IPS-15b (cell line): ENCODE data around the gene SKI.

Source experiments
- H3K27me3 ChIP-seq: one replicate; pipeline ENCODE4 v1.6.1; 2013; ENCODE audit warnings: low read length; ENCODE audit not compliant: control insufficient read depth, insufficient read depth
- H3K36me3 ChIP-seq: one replicate; pipeline ENCODE4 v1.6.1; 2013; ENCODE audit warnings: low read length; ENCODE audit not compliant: control insufficient read depth, insufficient read depth
- H3K4me1 ChIP-seq: one replicate; pipeline ENCODE4 v1.6.1; 2013; ENCODE audit warnings: mild to moderate bottlenecking, low read length; ENCODE audit not compliant: control insufficient read depth, insufficient read depth
- H3K4me3 ChIP-seq: one replicate; pipeline ENCODE4 v1.5.1; 2013; ENCODE audit warnings: low read depth, low read length
- H3K9ac ChIP-seq: one replicate; pipeline ENCODE4 v1.6.1; 2013; ENCODE audit warnings: low read depth, mild to moderate bottlenecking, low read length
- H3K9me3 ChIP-seq: one replicate; pipeline ENCODE4 v1.6.1; 2013; ENCODE audit warnings: mild to moderate bottlenecking, low read length; ENCODE audit not compliant: control insufficient read depth, insufficient read depth

The SKI gene

GRCh38 chr1:2196901-2197638, 31.0 kb upstream of the SKI start:
- no peak overlapping the region for H3K4me3 ChIP-seq
- no peaks in the 10 kb centered on the region for H3K9me3 ChIP-seq
- H3K4me1 ChIP-seq: no peaks in the 10 kb centered on the region
- no peaks in the 10 kb centered on the region for H3K27me3 ChIP-seq
- no peak overlapping the region for H3K9ac ChIP-seq
- peaks cover 10% of the 10 kb centered on the region for H3K36me3 ChIP-seq

GRCh38 chr1:2197707-2198165, 30.4 kb upstream of the SKI start:
- Histone ChIP-seq H3K9ac (no peak overlapping the region), H3K36me3 (peaks cover 5% of the 10 kb centered on the region), H3K27me3 (no peaks in the 10 kb centered on the region), H3K9me3 (no peaks in the 10 kb centered on the region), H3K4me1 (no peaks in the 10 kb centered on the region), H3K4me3 (no peak overlapping the region)

DNA sequence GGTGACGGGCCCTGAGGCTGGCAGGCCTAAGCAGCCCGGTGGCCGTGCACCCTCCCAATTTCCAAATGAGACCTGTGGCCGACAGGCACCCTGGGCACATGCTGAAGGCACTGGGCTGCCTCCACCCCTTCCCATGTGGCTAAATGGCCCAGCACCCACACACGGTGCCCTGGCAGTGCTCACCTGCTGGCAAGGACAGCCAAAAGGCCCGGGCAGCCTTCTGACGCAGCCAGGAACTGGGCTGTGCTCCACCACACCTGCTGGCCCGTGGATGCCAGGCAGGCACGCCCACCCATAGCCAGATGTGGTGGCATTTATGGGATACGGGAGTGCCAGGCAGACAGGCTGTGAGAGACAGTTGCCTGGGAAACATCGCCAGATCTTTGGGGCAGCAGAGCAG, 29.5 kb upstream of the SKI start:
- Histone ChIP-seq H3K4me3 (no peak overlapping the region), H3K4me1 (no peaks in the 10 kb centered on the region), H3K36me3 (peaks cover 2% of the 10 kb centered on the region), H3K9ac (peak overlapping the region; percentile 8), H3K27me3 (no peaks in the 10 kb centered on the region), H3K9me3 (no peaks in the 10 kb centered on the region)

- H3K27me3 ChIP-seq: no peaks in the 10 kb centered on the region
- no peak overlapping the region for H3K9ac ChIP-seq
- H3K9me3 ChIP-seq: no peaks in the 10 kb centered on the region
- peaks cover 2% of the 10 kb centered on the region for H3K4me1 ChIP-seq
- H3K4me3 ChIP-seq: peak overlapping the region; percentile 51
- no peaks in the 10 kb centered on the region for H3K36me3 ChIP-seq
These were observed 28.9 kb upstream of the SKI start for GRCh38 chr1:2199042-2199810.

DNA sequence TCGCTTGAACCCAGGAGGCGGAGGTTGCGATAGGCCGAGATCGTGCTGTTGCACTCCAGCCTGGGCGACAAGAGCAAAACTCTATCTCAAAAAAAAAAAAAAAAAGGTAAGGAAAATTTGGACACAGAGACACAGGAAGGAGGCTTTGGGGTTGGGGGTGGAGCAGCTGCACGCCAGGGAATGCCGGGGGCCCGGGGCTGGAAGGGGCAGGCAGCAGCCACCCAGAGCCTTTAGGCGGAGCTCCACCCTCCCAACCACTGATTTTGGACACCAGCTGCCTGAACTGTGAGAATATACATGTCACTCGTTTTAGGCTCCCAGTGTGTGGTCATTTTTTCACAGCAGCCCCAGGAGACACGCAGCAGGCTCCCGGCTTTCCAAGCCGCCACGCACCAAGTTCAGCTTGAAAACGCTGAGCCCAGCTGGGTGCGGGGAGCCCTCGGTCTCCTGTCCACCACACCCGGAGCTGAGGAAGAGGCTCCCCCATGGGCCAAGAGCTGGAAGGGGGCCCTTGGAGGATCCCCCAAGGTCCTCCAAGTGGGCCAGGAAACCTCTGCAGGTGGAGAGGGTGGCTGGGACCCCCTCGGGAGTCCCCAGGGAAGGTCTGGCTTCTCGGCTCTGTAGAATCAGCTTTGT, 27.7 kb upstream of the SKI start:
- no peaks in the 10 kb centered on the region for H3K27me3 ChIP-seq
- no peaks in the 10 kb centered on the region for H3K9me3 ChIP-seq
- no peak overlapping the region for H3K9ac ChIP-seq
- H3K4me1 ChIP-seq: peaks cover 2% of the 10 kb centered on the region
- H3K36me3 ChIP-seq: no peaks in the 10 kb centered on the region
- H3K4me3 ChIP-seq: no peak overlapping the region

GRCh38 chr1:2201062-2201461, 27.1 kb upstream of the SKI start:
- H3K4me1 ChIP-seq: peaks cover 2% of the 10 kb centered on the region
- no peak overlapping the region for H3K9ac ChIP-seq
- no peaks in the 10 kb centered on the region for H3K9me3 ChIP-seq

DNA sequence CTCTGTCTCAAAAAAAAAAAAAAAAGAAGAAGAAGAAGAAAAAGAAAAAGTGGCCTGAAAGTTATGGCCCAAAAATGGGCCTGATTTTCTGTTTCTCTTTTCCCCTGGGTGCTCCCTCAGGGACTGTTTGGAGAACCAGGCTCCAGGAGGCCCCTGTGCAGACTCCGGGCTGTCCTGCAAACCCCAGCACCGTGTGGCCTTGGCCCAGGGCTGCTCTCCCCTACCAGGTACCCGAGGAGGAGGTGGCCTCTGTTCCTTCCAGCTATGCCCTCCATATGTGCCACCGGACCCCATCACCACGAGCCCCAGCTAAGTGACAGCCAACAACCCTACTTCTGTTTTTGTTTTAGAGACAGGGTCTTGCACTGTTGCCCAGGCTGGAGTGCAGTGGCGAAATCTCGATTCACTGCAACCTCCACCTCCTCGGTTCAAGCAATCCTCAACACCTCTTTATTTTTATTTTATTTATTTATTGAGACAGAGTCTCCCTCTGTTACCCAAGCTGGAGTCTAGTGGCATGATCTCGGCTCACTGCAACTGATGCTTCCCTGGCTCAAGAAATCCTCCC, 26.0 kb upstream of the SKI start:
- Histone ChIP-seq H3K4me3 (no peak overlapping the region), H3K9ac (no peak overlapping the region), H3K27me3 (no peaks in the 10 kb centered on the region), H3K4me1 (peaks cover 2% of the 10 kb centered on the region), H3K36me3 (no peaks in the 10 kb centered on the region), H3K9me3 (no peaks in the 10 kb centered on the region)

More at GRCh38 chr1:2201062-2201461, 27.1 kb upstream of the SKI start:
- Histone ChIP-seq H3K27me3 (no peaks in the 10 kb centered on the region), H3K36me3 (no peaks in the 10 kb centered on the region), H3K4me3 (no peak overlapping the region)

DNA sequence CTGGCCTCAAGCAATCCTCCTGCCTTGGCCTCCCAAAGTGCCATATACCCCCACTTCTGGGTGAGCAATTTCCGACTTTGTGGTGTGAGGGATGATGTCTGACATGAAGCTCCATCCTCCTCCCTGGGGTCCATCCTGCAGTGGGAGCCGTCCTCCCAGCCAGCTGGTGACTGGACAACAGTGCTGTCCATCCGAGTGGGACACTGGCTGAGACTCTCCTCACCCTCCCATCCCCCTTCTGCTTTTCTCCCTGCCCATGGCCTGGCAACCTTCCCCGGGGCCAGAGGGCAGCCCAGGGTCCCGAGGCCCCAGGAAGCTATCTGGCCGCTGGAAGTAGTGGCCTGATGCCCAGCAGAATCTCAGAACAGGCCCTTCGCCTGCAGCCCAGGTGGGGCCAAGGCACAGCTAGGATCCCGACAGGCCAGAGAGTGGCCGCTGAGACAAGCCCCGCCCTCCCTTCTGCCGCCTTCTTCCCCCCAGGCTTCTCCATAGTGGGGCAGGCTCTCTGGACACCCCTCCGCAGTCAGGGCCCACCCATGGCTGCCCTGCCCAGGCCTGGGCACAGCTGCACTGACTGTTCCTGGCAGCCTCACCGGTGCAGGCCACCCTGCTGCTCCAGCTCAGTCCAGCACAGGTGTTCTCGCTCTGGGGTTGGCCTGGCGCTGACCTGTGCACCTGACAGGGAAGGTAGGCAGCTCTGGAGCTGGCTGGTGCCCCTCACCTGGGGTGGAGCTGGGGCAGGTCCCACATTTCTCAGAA, 25.1 kb upstream of the SKI start:
- Histone ChIP-seq H3K9me3 (no peaks in the 10 kb centered on the region), H3K4me1 (peaks cover 2% of the 10 kb centered on the region), H3K27me3 (no peaks in the 10 kb centered on the region), H3K4me3 (no peak overlapping the region), H3K9ac (no peak overlapping the region), H3K36me3 (no peaks in the 10 kb centered on the region)

- Histone ChIP-seq H3K9me3 (no peaks in the 10 kb centered on the region), H3K4me1 (peaks cover 2% of the 10 kb centered on the region), H3K4me3 (peak overlapping the region; percentile 75), H3K9ac (peak overlapping the region; percentile 47), H3K36me3 (no peaks in the 10 kb centered on the region), H3K27me3 (no peaks in the 10 kb centered on the region)
These were observed 24.3 kb upstream of the SKI start for GRCh38 chr1:2203671-2204414.

DNA sequence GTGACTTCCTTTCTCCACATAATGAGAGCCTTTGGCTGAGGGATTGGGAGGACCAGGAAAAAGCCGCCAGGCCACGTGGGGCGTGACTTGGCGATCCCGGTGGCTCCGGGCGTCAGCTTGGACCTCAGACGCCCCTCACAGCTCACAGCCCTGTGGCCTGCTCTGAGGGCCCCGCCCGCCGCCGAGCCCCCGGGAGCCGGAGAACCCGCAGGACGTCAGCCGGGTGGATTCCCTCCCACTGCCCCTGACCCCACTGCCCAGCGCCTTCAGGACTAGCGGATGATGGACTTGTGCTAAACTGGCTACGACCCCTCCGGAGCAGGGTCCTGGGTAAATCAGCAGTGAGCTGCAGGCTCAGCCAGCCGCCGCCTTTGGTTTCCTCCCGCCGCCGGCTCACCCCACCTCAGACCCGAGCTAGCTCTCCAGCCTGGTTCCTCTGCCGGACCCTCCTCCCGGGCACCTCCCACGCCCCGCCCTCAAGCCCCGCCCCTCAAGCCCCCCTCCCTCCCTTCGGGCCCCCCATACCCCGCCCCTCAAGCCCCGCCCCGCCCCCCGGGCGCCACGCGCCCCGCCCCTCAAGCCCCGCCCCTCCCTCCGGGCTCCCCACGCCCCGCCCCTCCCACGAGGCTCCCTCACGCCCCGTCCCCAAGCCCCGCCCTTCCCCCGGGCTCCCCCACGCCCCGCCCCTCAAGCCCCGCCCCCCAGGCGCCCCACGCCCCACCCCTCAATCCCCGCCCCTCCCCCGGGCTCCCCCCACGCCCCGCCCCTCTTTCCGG, 23.5 kb upstream of the SKI start:
- Histone ChIP-seq H3K9me3 (no peaks in the 10 kb centered on the region), H3K4me3 (peak overlapping the region; percentile 75), H3K9ac (peak overlapping the region; percentile 47), H3K4me1 (peaks cover 2% of the 10 kb centered on the region), H3K27me3 (no peaks in the 10 kb centered on the region), H3K36me3 (no peaks in the 10 kb centered on the region)
